Hematopoietic multipotent progenitor cell treated with erythropoietin and hydrocortisone succinate and interleukin-3 and kit ligand, for 17 days (in vitro differentiated cells): ENCODE results near the gene WASHC3.
"Not testable (repeated sequence)": the region's sequence is repeated elsewhere in the genome, so short reads cannot be mapped to it uniquely, and the experiment has no call there.

Experiments used
- DNase-seq: peaks from one replicate; pipeline ENCODE4 v3.0.0-alpha.2; 2015; ENCODE audit warnings: low spot score

WASHC3 gene, protein sequence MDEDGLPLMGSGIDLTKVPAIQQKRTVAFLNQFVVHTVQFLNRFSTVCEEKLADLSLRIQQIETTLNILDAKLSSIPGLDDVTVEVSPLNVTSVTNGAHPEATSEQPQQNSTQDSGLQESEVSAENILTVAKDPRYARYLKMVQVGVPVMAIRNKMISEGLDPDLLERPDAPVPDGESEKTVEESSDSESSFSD

DNA sequence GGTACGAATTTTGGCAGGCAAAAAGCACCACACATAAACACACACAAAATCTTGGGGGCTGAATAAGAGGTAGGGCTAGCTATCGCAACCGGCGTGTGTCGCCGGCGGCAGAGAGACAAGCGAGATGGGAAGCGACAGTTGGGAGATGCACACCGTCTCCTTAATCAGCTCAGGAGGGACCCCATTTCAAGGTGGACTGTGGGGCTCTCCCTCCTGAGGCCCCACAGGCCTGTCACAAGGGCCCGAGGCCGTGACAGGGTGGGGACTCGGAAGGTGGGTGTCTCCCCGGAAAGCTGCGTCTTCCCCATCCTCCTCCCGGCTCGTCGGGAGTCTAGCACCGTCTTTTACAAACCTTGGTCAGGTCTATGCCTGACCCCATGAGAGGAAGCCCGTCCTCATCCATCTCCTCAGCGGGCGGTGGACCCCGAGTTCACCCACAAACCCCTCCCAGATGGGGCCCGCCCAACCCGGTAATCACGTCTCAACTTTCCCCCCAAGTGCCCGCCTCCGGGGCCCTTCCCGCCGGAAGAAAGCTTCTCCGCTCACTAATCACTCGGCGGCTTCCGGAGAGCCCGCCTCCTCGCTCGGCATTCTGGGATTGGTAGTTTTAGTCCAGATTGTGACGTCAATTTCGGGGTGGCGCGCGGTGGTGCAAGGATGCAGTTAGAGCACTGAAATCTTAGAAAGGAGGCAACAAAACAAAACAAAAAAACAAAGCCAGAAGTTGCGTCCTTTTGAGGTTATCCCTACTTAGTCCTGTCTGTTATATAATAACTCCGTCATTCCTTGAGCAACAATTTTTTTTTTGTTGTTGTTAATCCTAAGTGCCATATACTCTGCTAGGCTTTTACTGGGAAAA, at the start of gene WASHC3:
Gene WASHC3 (minus strand): TSS at position 432 of the 859 bp plus-strand sequence. CDS start 29 bp downstream, at position 403.
- DNase-seq: peak; percentile 89

GRCh38 chr12:102110782-102111181, 49.0 kb upstream of the WASHC3 start:
- no peak for DNase-seq

GRCh38 chr12:102107970-102108369, 46.2 kb upstream of the WASHC3 start:
- DNase-seq: peak; percentile 68

DNA sequence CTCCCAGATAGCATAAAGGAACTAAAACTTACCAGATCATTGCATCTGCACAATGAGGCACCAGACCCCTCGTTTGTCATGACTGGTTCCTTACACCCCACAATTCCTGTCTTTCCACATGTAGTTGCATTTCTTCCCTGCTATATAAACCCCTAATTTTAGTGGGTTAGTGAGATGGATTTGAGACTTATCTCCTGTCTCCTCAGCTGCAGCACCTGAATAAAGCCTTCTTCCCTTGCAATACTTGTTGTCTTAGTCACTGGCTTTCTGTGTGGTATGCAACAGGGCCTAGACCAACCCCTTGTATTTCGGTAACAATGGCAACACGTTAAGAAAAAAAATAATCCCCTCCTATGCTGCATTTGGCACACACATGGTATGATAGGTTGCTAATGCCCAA, 45.1 kb upstream of the WASHC3 start:
- DNase-seq: no peak

DNA sequence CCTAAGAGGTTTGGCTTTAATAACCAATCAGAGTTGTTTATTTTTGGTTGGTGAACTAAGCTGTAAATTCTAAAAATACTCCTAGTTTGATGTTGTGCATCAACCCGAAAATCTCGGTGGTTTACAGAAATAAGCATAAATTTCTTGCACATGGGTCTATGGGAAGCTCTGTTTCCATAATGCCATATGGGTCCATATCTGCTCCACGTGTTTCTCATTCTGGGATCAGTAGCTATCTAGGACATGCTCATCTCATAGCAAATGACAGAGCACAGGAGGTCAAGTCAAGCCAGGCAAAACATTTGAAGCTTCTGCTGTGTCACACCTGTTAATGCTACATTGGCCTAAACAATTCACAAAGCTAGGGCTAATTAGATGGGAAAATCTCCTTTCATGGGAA, 35.1 kb upstream of the WASHC3 start:
- no peak for DNase-seq

DNA sequence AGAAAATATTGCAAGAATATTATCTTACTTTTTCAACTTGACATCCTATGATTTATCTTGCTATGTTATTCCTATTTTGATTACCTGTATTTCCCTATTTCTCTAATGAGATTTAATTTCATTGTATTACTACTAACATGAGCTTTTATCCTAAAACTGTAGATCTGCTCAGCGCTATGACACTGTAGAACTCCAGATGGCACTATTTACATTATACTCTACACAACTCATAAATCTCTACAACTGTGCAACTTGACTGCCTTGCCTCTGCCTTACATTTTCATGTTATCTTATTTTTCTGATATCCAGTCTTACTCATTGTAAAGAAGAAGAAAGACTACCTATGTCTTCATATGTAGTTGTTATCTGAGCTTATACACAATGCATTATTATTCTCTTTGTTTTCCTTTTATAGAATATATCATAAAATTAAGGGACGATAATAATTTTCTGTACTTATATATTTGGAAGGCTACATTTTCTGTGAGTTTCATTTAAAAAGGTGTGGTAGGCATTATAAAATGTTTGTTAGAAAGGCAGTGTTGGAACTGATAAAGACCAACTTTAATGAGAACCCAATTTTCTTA, 34.0 kb upstream of the WASHC3 start:
- DNase-seq: peak; percentile 28

DNA sequence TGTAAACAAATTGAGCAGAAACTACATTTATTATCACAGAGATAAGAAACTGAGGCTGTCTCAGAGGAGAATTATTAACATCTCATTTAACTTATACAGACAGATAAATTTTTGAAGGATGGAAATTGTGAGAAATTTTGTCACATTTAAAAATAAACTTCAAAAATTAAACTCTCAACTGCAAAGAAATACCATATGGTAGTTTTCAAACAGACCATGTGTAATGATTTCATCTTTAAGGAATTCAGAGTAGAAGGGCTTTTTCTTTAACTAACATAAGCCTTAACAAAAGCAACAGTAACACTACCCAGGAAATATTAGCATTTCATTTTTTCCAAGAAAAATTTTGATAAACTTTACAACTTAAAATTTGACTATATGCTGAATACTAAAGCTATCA, 31.5 kb upstream of the WASHC3 start:
- no peak for DNase-seq

DNA sequence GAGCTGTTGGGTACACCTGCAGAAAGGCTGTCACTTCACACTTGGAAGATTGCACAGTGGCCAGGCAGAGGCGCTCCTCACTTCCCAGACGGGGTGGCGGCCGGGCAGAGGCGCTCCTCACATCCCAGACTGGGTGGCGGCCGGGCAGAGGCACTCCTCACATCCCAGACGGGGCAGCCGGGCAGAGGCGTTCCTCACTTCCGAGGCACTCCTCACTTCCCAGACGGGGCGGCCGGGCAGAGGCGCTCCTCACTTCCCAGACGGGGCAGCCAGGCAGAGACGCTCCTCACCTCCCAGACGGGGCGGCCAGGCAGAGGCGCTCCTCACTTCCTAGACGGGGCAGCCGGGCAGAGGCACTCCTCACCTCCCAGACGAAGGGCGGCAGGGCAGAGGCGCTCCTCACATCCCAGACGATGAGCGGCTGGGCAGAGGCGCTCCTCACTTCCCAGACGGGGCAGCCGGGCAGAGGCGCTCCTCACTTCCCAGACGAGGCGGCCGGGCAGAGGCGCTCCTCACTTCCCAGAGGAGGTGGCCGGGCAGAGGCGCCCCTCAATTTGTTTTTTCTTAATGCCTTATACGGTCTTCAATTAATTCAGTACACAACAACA, 27.5 kb upstream of the WASHC3 start:
- DNase-seq: not testable (repeated sequence)

GRCh38 chr12:102080842-102081241, 19.1 kb upstream of the WASHC3 start:
- no peak for DNase-seq

DNA sequence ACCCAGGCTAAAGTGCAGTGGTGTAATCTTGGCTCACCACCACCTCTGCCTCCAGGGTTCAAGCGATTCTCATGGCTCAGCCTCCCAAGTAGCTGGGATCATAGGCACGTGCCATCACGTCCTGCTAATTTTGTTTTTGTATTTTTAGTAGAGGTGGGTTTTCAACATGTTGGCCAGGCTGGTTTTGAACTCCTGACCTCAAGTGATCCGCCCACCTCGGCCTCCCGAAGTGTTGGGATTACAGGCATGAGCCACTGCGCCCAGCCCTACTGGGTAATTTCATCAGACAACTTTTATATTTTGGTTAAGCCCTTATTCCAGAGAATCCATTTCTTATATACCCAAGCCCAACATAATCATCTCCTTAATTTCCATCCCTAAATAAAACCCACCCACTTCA, 10.3 kb upstream of the WASHC3 start:
- not testable (repeated sequence) for DNase-seq

GRCh38 chr12:102069707-102070106, 7.9 kb upstream of the WASHC3 start:
- no peak for DNase-seq

GRCh38 chr12:102067574-102068258, 5.9 kb upstream of the WASHC3 start:
- DNase-seq: no peak

DNA sequence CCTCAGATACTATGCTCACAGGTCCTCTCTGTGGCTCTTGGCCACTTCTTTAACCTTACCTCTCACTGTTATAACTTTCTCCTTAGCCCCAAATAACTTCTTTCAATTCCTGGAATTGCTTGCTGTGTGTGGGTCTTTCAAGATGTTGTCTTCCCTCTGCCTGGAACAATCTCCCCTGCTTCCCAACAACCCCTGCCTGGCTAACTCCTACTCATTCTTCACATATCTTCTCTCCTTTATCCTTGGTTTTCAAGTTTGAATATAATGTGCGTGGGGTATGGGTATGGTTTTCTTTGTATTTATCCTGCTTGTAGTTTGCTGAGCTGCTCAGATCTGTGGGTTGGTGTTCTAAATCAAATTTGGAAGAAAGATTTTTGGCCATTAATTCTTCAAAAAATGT, 2.7 kb upstream of the WASHC3 start:
- no peak for DNase-seq

DNA sequence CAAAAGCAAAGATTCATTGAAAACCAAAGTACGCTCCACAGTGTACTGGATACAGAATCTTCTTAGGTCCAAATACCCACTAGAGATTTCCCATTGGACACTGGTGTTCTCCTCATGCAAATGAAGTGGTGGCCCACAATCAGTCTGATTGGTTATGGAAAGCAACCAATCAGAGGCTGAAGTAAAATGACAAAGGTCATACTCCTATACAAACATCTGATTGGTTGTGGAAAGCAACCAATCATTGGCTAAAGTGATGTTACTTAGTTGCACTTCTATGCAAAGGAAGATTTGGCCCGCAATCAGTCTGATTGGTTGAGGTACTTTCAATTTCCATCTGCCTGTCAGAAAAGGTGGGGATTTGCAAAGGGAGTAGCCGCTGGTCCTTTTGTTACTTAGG, 1.3 kb upstream of the WASHC3 start:
- peak; percentile 22 for DNase-seq

DNA sequence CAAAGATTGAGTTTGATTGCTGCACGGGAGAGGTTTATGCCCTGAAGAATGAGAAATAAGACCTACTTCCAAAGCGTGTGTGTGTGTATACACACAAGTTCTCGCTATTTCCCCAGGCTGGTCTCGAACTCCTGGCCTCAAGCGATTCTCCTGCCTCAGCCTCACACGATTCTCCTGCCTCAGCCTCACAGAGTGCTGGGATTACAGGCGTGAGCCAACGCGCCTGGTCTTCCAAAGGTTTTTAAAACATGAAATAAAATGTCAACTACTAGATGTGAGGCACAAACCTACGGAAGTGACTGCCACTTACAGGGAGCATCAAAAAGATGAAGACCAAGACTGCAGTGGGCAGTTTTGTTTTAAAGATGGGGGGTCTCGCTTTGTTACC, 622 bp upstream of the WASHC3 start:
- DNase-seq: no peak

- DNase-seq: no peak
Measured at GRCh38 chr12:102061096-102061559, 663 bp downstream of the WASHC3 start.

- no peak for DNase-seq
Measured at GRCh38 chr12:102059343-102059742, 2.4 kb downstream of the WASHC3 start.

- DNase-seq: no peak
Measured at GRCh38 chr12:102054345-102054744, 7.4 kb downstream of the WASHC3 start.

- no peak for DNase-seq
Measured at GRCh38 chr12:102053062-102053349, 8.8 kb downstream of the WASHC3 start.

DNA sequence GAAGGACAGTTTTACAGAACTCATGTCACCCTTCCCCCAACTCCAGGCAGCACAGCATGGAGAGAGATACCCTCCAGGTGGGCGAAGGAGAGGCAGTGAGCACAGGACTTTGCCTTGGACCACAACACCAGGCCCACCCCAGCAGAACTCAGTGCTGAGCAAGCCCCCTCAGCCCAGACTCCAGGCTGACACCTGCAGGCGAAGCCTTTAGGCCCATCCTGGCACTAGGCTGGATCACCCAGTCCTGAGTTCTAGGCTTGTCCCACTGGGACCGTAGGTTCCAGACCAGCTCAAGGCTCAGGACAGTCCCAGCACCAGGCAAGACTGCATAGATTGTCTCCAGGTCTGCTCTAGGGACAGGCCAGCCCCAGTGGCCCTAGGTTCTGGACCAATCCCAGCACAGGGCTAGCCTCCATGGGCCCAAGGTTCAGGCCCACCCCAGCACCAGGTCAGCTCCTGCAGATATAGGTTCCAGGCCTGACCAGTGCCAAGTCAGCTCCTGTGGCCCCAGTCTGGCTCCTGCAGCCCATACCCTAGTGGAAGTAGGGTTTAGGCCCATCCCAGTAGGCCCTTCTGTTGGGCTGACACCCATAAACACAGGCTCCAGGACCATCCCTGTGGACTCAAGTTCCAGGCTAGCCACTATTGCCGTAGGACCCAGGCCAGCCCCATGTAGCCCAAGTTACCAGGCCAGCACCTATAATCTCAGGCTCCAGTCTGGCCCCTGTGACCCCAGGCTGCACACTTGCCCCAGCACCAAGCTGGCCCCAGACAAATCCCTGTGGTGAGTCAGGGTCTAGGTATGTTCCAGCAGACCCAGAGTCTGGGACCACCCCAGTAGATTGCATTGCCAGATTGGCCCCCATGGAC, 9.4 kb downstream of the WASHC3 start:
- DNase-seq: no peak

DNA sequence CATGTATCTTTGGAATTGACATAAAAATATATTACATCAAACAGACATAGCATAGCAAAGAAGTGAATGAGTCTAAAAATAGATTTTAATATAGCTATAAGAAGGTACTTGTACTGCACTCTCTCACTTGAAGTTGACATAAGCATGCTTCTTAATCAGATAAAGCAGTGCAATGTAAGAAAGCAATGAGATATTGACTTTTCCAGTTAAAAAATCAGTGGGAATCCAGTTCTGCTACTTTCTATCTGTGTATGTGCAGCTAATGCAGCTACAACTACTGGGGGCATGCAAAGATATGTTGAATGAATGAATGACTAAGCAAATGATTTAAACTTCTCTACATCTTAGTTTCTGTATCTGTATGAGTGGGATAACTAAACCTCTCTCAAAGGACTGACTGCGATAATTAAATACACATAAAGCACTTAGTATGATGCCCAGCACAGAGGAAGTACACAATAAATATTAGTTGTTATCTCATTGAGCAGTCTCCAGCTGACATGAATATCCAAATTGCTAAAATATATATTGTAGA, 10.3 kb downstream of the WASHC3 start:
- no peak for DNase-seq
